HepG2 (cell line): ENCODE results near the gene CCDC106. TPM values are rescaled to one million over a fixed set of nuclear protein-coding genes. Genes with fewer than 3 reads are reported as not detected.

Experiments
- AFF4 ChIP-seq: sonication (generic); formaldehyde crosslinking; IDR thresholded peaks from 2 replicates; pipeline ENCODE4 v1.4.0; 2020; ENCODE audit warnings: missing genetic modification reagents
- AGO1 ChIP-seq: fragments of 200-400 bp; formaldehyde crosslinking; IDR thresholded peaks from 2 replicates; pipeline ENCODE4 v1.6.1; 2017; ENCODE audit warnings: mild to moderate bottlenecking, low read depth, low read length, moderate library complexity; ENCODE audit not compliant: poor library complexity, severe bottlenecking
- BHLHE40 ChIP-seq: IDR thresholded peaks from 2 replicates; pipeline ENCODE4 v1.6.1; 2011; ENCODE audit warnings: low read length, improper control_type of control experiment
- DPF2 ChIP-seq: sonication (generic); formaldehyde crosslinking; IDR thresholded peaks from 2 replicates; pipeline ENCODE4 v1.4.0; 2020; ENCODE audit warnings: mild to moderate bottlenecking, low read depth, missing genetic modification reagents, borderline replicate concordance
- EED ChIP-seq: sonication (generic); formaldehyde crosslinking; IDR thresholded peaks from 2 replicates; pipeline ENCODE4 v1.5.0; 2020; ENCODE audit warnings: mild to moderate bottlenecking, missing genetic modification reagents
- EZH2 ChIP-seq: conservative IDR thresholded peaks from 2 replicates; pipeline ENCODE4 v1.6.1; 2012; ENCODE audit warnings: mild to moderate bottlenecking, low read depth, low read length, moderate library complexity
- GPN1 ChIP-seq: sonication (generic); formaldehyde crosslinking; IDR thresholded peaks from 2 replicates; pipeline ENCODE4 v1.5.1; 2020; ENCODE audit warnings: missing genetic modification reagents, borderline replicate concordance
- JDP2 ChIP-seq: sonication (generic); formaldehyde crosslinking; IDR thresholded peaks from 2 replicates; pipeline ENCODE4 v1.8.1; 2022; ENCODE audit warnings: missing genetic modification reagents, borderline replicate concordance
- JUNB ChIP-seq: sonication (generic); formaldehyde crosslinking; IDR thresholded peaks from 2 replicates; pipeline ENCODE4 v1.8.0; 2022; ENCODE audit warnings: missing genetic modification reagents, mild to moderate bottlenecking, borderline replicate concordance
- NR2F6 ChIP-seq, 2 experiments: IDR thresholded peaks; 2 replicates each; pipeline ENCODE4 v1.6.1; 2016; ENCODE audit warnings: antibody characterized with exemption in 1 of 2, mild to moderate bottlenecking in 1 of 2
- POLR2G ChIP-seq: fragments of 200-400 bp; formaldehyde crosslinking; IDR thresholded peaks from 2 replicates; pipeline ENCODE4 v1.6.1; 2018; ENCODE audit warnings: mild to moderate bottlenecking, low read depth, low read length, moderate library complexity
- RBFOX2 ChIP-seq: fragments of 200-400 bp; formaldehyde crosslinking; IDR thresholded peaks from 2 replicates; pipeline ENCODE4 v1.6.1; 2017; ENCODE audit warnings: low read depth, mild to moderate bottlenecking, low read length
- SRSF1 ChIP-seq: fragments of 200-400 bp; formaldehyde crosslinking; optimal IDR thresholded peaks from 2 replicates; pipeline ENCODE3; 2017; ENCODE audit warnings: mild to moderate bottlenecking, low read depth, low read length, moderate library complexity
- TP53 ChIP-seq: sonication (generic); formaldehyde crosslinking; conservative IDR thresholded peaks from 2 replicates; pipeline ENCODE4 v1.4.0; 2020; ENCODE audit warnings: missing genetic modification reagents
- ZNF260 ChIP-seq: sonication (generic); formaldehyde crosslinking; IDR thresholded peaks from 2 replicates; pipeline ENCODE4 v1.4.0; 2020; ENCODE audit warnings: missing genetic modification reagents, low read depth, mild to moderate bottlenecking, borderline replicate concordance
- ZNF501 ChIP-seq: sonication (generic); formaldehyde crosslinking; IDR thresholded peaks from 2 replicates; pipeline ENCODE4 v1.5.1; 2020; ENCODE audit warnings: mild to moderate bottlenecking, moderate library complexity, missing genetic modification reagents
- ZNF556 ChIP-seq: sonication (generic); formaldehyde crosslinking; IDR thresholded peaks from 2 replicates; pipeline ENCODE4 v1.4.0; 2020; ENCODE audit warnings: mild to moderate bottlenecking, missing genetic modification reagents, borderline replicate concordance
- ZNF577 ChIP-seq: sonication (generic); formaldehyde crosslinking; IDR thresholded peaks from 2 replicates; pipeline ENCODE4 v1.4.0; 2020; ENCODE audit warnings: mild to moderate bottlenecking, low read depth, missing genetic modification reagents, borderline replicate concordance
- ZSCAN12 ChIP-seq: sonication (generic); formaldehyde crosslinking; IDR thresholded peaks from 2 replicates; pipeline ENCODE4 v1.9.0; 2021; ENCODE audit warnings: mild to moderate bottlenecking, missing genetic modification reagents
- polyA plus RNA-seq, 8 experiments: library from polyadenylated mRNA; depleted of rRNA in 3 of 8; stranded (reverse) in 7 of 8; unstranded in 1 of 8; fragments of >200 nt; fragmentation: Illumina TruSeq in 4 of 8; extraction: Trizol in 4 of 8; gene quantifications; 2 replicates each; pipeline versions ENCODE4 v1.2.1 to v1.2.3, GENCODE V29; 2011 to 2016; ENCODE audit warnings: low read depth in 4 of 8, missing spikeins in 1 of 8, mixed read lengths in 1 of 8; ENCODE audit not compliant: insufficient read depth in 1 of 8
- total RNA-seq, 5 experiments: library from RNA; depleted of rRNA; stranded (reverse); fragments of >200 nt; fragmentation: Illumina TruSeq; extraction: Trizol; gene quantifications; 2 replicates each; pipeline ENCODE4 v1.2.3, GENCODE V29; 2016; ENCODE audit warnings: low read depth in 1 of 5
- TF ChIP-seq, protein P1 (sequence below): sonication (generic); formaldehyde crosslinking; IDR thresholded peaks from 2 replicates; pipeline ENCODE4 v1.9.0; 2021; ENCODE audit warnings: missing genetic modification reagents, borderline replicate concordance
- TF ChIP-seq, protein P2 (sequence below): sonication (generic); formaldehyde crosslinking; IDR thresholded peaks from 2 replicates; pipeline ENCODE4 v1.4.0; 2020; ENCODE audit warnings: mild to moderate bottlenecking, missing genetic modification reagents

Gene CCDC106
- total and polyA plus RNA-seq, 2 of the 13 experiments (the other 11 are each of a cell fraction or from before 2014, with no cell fraction given): 4.7 to 8.8 TPM

DNA sequence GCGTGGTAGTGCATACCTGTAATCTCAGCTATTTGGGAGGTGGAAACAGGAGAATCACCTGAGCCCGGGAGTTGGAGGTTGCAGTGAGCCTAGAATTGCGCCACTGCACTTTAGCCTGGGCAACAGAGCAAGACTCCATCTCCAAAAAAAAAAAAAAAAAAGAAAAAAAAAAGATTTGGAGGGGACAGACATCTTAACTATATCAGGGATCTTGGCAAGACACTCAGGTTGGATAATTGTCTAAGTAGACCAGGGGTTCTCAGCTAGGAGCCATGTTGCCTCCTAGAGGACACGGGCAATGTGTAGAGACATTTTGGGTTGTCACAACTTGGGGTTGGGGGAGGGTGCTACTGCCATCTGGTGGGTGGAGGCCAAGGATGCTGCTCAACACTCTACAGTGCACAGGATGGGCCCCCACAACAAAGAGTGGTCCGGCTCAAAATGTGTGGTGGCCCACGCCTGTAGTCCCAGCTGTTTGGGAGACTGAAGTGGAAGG, 9.1 kb upstream of the CCDC106 start (continued):
- TF ChIP-seq, protein P1, sequence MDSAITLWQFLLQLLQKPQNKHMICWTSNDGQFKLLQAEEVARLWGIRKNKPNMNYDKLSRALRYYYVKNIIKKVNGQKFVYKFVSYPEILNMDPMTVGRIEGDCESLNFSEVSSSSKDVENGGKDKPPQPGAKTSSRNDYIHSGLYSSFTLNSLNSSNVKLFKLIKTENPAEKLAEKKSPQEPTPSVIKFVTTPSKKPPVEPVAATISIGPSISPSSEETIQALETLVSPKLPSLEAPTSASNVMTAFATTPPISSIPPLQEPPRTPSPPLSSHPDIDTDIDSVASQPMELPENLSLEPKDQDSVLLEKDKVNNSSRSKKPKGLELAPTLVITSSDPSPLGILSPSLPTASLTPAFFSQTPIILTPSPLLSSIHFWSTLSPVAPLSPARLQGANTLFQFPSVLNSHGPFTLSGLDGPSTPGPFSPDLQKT (CRISPR knock-in tag): no peak
- TF ChIP-seq AGO1 (no peak), ZNF556 (CRISPR knock-in tag) (no peak), NR2F6 (IDR thresholded peaks at IDR 0.05) (no peak), NR2F6 (CRISPR knock-in tag; IDR thresholded peaks at IDR 0.05) (no peak), EZH2 (no peak), EED (CRISPR knock-in tag) (no peak), AFF4 (no peak), BHLHE40 (0 out of 2 replicates have a peak, but pooled peaks have one; percentile 14), GPN1 (no peak), ZNF260 (CRISPR knock-in tag) (no peak), RBFOX2 (no peak), ZNF501 (no peak), TP53 (CRISPR knock-in tag) (no peak), DPF2 (CRISPR knock-in tag) (no peak), ZSCAN12 (CRISPR knock-in tag) (no peak), JDP2 (CRISPR knock-in tag) (no peak), ZNF577 (CRISPR knock-in tag) (no peak), JUNB (CRISPR knock-in tag) (no peak), POLR2G (no peak), SRSF1 (no peak)
- TF ChIP-seq, protein P2, sequence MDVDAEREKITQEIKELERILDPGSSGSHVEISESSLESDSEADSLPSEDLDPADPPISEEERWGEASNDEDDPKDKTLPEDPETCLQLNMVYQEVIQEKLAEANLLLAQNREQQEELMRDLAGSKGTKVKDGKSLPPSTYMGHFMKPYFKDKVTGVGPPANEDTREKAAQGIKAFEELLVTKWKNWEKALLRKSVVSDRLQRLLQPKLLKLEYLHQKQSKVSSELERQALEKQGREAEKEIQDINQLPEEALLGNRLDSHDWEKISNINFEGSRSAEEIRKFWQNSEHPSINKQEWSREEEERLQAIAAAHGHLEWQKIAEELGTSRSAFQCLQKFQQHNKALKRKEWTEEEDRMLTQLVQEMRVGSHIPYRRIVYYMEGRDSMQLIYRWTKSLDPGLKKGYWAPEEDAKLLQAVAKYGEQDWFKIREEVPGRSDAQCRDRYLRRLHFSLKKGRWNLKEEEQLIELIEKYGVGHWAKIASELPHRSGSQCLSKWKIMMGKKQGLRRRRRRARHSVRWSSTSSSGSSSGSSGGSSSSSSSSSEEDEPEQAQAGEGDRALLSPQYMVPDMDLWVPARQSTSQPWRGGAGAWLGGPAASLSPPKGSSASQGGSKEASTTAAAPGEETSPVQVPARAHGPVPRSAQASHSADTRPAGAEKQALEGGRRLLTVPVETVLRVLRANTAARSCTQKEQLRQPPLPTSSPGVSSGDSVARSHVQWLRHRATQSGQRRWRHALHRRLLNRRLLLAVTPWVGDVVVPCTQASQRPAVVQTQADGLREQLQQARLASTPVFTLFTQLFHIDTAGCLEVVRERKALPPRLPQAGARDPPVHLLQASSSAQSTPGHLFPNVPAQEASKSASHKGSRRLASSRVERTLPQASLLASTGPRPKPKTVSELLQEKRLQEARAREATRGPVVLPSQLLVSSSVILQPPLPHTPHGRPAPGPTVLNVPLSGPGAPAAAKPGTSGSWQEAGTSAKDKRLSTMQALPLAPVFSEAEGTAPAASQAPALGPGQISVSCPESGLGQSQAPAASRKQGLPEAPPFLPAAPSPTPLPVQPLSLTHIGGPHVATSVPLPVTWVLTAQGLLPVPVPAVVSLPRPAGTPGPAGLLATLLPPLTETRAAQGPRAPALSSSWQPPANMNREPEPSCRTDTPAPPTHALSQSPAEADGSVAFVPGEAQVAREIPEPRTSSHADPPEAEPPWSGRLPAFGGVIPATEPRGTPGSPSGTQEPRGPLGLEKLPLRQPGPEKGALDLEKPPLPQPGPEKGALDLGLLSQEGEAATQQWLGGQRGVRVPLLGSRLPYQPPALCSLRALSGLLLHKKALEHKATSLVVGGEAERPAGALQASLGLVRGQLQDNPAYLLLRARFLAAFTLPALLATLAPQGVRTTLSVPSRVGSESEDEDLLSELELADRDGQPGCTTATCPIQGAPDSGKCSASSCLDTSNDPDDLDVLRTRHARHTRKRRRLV (CRISPR knock-in tag): no peak
